DMS 273 treated with DMSO at 0.1 percent for 48 hours (cell line): ENCODE data around the gene SPG11.
A peak's percentile ranks its signal among the peaks of the same experiment; 100 is the strongest.
"Not testable (repeated sequence)": the region's sequence is repeated elsewhere in the genome, so short reads cannot be mapped to it uniquely, and the experiment has no call there.

Source experiments
- DNase-seq: peaks from one replicate; lab custom pipeline; 2025; lab: John Stamatoyannopoulos, UW

The SPG11 gene

GRCh38 chr15:44663410-44664308 is at the start of gene SPG11:
Gene SPG11 (minus strand): TSS chr15:44663662. CDS start chr15:44663647, 15 bp downstream.
- DNase-seq, result peak; percentile 88

- DNase-seq, result no peak
Observed at GRCh38 chr15:44712346-44713005, 49.0 kb upstream of the SPG11 start.

DNA sequence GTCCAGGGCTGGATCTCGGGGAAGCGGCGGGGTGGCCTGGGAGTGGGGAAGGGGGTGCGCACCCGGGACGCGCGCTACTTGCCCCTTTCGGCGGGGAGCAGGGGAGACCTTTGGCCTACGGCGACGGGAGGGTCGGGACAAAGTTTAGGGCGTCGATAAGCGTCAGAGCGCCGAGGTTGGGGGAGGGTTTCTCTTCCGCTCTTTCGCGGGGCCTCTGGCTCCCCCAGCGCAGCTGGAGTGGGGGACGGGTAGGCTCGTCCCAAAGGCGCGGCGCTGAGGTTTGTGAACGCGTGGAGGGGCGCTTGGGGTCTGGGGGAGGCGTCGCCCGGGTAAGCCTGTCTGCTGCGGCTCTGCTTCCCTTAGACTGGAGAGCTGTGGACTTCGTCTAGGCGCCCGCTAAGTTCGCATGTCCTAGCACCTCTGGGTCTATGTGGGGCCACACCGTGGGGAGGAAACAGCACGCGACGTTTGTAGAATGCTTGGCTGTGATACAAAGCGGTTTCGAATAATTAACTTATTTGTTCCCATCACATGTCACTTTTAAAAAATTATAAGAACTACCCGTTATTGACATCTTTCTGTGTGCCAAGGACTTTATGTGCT is 48.4 kb upstream of the SPG11 start:
- no peak for DNase-seq

- DNase-seq, result peak; percentile 92
Observed at GRCh38 chr15:44711096-44711742, 47.8 kb upstream of the SPG11 start, which contains the start of the genes B2M and PATL2. Gene B2M (plus strand): TSS chr15:44711517. CDS start chr15:44711547, 30 bp downstream. Gene PATL2 (minus strand): TSS chr15:44711323. CDS start chr15:44676490, 34,833 bp downstream.

DNA sequence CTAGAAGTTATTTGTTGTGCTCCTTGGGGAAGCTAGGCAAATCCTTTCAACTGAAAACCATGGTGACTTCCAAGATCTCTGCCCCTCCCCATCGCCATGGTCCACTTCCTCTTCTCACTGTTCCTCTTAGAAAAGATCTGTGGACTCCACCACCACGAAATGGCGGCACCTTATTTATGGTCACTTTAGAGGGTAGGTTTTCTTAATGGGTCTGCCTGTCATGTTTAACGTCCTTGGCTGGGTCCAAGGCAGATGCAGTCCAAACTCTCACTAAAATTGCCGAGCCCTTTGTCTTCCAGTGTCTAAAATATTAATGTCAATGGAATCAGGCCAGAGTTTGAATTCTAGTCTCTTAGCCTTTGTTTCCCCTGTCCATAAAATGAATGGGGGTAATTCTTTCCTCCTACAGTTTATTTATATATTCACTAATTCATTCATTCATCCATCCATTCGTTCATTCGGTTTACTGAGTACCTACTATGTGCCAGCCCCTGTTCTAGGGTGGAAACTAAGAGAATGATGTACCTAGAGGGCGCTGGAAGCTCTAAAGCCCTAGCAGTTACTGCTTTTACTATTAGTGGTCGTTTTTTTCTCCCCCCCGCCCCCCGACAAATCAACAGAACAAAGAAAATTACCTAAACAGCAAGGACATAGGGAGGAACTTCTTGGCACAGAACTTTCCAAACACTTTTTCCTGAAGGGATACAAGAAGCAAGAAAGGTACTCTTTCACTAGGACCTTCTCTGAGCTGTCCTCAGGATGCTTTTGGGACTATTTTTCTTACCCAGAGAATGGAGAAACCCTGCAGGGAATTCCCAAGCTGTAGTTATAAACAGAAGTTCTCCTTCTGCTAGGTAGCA is 47.0 kb upstream of the SPG11 start:
- DNase-seq, result no peak

GRCh38 chr15:44706946-44707636 is 43.6 kb upstream of the SPG11 start:
- no peak for DNase-seq

- no peak for DNase-seq
Observed at GRCh38 chr15:44706401-44706800, 42.9 kb upstream of the SPG11 start.

DNA sequence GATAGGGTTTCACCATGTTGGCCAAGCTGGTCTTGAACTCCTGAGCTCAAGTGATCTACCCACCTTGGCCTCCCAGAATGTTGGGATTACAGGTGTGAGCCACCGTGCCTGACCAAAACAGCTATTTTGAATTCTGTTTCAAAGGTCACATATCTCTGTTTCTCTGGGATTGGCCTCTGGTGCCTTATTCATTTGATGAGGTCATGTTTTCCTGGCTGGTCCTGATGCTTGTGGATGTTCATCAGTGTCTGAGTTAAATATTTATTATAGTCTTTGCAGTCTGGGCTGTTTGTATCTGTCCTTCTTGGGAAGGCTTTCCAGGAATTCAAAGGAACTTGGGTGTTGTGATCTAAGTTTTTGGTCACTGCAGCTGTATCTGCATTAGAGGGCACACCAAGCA is 42.5 kb upstream of the SPG11 start:
- DNase-seq, result no peak

DNA sequence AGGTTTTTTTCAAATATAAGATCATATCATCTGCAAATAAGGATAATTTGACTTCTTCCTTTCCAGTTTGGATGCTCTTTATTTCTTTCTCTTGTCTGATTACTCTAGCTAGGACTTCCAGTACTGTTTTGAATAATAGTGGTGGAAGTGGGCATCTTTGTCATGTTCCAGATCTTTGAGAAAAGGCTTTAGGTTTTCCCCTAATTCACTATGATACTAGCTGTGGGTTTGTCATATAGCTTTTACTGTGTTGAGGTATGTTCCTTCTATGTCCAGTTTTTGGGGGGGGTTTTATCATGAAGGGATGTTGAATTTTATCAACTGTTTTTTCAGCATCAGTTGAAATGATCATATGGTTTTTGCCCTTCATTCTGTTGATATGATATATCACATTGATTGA is 37.2 kb upstream of the SPG11 start:
- not testable (repeated sequence) for DNase-seq

DNA sequence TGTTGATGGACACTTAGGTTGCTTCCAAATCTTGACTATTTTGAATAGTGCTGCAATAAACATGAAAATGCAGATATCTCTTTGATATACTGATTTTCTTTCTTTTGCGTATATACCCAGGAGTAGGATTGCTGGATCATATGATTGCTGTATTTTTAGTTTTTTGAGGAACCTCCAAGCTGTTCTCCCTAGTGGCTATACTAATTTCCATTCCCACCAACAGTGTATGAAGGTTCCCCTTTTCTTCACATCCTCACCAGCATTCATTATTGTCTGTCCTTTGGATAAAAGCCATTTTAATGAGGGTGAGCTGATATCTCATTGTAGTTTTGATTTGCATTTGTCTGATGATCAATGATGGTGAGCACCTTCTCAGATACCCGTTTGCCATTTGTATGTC is 35.2 kb upstream of the SPG11 start:
- no peak for DNase-seq

DNA sequence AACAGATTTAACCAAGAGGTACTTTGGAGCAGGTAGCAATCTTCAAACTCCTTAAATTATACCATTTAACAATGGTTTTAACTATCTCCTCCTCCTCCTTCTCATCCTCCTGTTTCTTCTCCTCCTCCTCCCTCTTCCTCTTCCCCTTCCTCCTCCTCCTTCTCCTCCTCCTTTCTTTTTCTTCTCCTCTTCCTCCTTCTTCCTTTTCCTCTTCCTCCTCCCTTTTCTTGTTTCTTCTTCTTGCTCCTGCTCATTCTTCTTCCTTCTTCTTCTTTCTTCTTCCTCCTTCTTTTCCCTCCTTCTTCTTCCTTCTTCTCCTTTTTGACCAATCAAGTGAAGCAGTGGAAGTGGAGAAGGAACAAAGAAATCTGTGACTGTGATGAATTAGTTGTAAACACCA is 33.6 kb upstream of the SPG11 start:
- no peak for DNase-seq

- DNase-seq, result no peak
Observed at GRCh38 chr15:44695294-44695693, 31.8 kb upstream of the SPG11 start.

DNA sequence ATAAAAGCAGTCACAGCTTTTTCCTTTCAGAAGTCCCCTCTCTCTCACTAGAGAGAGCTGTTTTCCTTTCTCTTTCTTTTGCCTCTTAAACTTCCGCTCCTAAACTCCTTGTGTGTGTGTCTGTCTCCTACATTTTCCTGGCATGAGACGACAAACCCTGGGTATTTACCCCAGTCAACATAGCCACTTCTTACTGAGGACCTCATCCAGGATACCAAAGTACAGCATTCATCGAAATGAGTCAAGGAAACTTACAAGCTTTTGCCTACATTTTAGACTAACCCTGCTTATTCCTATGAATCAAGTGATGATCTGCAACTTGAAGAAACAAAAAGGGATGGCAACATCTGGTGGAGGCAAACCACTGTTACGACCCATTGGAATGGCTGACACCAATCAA is 31.0 kb upstream of the SPG11 start:
- no peak for DNase-seq

- DNase-seq, result no peak
Observed at GRCh38 chr15:44692659-44693058, 29.2 kb upstream of the SPG11 start.

DNA sequence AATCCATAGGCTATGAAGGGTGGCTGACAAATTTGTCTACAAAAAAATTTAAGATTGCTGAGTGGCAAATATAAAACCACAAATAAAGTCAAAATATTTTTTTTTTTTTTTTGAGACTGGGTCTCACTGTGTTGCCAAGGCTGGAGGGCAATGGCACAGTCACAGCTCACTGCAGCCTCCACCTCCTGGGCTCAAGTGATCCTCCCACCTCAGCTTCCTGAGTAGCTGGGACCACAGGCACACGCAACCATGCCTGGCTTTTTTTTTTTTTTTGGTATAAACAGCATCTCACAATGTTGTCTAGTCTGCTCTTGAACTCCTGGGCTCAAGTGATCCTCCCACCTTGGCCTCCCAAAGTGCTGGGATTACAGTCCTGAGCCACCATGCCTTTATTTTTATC is 26.8 kb upstream of the SPG11 start:
- not testable (repeated sequence) for DNase-seq

GRCh38 chr15:44689318-44689717 is 25.9 kb upstream of the SPG11 start:
- DNase-seq, result not testable (repeated sequence)

GRCh38 chr15:44682809-44683682 is 19.6 kb upstream of the SPG11 start:
- DNase-seq, result not testable (repeated sequence)

DNA sequence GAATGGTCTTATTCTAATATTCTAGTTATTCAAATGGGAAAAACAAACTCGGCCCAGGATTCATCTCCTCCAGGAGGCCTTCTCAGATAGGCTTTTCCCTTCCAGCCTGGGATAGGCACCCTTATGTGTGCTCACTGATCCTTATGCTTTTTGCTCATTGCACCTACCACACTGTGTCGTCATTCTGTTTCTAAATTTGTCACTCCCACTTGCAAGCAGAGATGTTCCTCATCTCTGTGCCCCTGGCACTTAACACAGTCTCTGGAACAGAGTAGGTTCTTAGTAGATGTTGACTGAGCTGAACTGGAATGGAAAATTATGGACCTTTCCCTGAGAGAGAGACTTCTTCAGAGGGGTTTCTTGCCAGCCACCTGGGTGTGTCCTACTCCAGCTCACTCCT is 18.7 kb upstream of the SPG11 start:
- DNase-seq, result no peak

DNA sequence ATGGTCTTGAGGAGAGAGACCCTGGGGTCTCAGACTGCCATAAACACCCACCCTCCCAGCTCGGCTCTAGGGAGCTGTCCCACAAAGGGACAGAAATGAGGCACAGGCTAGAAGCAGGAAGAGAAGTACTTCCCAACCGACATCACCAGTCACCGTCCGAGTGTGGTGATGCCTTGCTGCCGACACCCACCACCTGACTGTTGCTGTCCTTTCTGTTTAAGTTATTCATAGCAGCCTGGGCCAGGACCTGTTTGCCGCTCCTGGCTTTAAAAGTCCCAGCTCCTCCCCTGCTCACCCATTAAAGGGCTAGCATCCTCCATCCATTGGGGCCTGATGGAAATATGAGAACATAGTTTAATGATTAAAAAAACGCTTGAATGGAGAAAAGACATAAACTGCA is 13.2 kb upstream of the SPG11 start:
- no peak for DNase-seq

- DNase-seq, result no peak
Observed at GRCh38 chr15:44675911-44676310, 12.4 kb upstream of the SPG11 start.
